ENCODE measurements around the gene FAM25C.
"Not testable (repeated sequence)": the region's sequence is repeated elsewhere in the genome, so short reads cannot be mapped to it uniquely, and the experiment has no call there.

Gene FAM25C

GRCh38 chr10:47947424-47947823 is 52.2 kb downstream of the FAM25C start:
- DNase-seq, result not testable (repeated sequence)

All from amniotic stem cell (primary cell).